GM20000 (cell line): ENCODE measurements around the gene CD6.
A peak's percentile ranks its signal among the peaks of the same experiment; 100 is the strongest.

Experiments
- DNase-seq: peaks from one replicate; pipeline ENCODE4 v3.0.0; 2012; ENCODE audit warnings: low spot score
- TF ChIP-seq, protein P1 (sequence below): IDR thresholded peaks from 2 replicates; pipeline ENCODE4 v1.5.1; 2012; ENCODE audit warnings: mild to moderate bottlenecking, control low read depth; ENCODE audit errors: extremely low read depth, missing control alignments

CD6 gene

DNA sequence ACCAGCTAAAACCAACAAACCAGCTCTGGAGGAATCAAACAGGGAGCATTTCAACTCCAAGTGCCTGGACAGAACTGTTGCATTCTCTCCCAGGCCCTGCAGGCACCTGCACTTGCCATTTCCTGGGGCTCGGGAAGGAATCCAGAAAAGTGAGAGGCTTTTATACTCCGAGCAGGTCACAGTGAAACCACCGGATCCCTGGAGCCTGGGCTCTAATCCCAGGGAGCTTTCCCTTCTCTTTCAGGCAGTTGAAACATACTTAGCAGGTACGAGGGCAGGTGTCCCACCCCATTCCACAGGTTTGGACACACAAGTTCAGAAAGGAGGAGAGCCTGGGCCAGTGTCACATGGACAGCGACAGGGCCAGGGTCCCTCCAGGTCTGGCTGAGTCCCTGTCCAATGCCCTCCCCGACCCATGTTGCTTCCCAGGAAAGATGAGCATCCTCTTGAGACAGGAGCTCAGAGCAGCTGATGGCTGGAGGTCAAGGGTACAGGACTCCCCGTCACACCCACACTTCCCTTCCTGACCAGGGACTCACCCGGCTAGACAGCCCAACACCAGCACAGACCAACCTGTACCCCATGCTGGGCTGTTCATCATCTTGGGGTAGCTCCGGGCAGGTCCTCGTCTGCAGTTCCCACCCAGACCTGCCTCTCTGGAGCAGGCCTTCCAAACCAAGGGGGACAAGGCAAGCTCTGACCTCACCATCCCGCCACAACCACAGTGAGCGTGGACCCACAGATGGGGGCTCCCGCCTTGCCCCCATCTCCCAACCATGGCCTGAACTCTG lies 80.9 kb downstream of the CD6 start:
- DNase-seq = no peak
- TF ChIP-seq, protein P1, sequence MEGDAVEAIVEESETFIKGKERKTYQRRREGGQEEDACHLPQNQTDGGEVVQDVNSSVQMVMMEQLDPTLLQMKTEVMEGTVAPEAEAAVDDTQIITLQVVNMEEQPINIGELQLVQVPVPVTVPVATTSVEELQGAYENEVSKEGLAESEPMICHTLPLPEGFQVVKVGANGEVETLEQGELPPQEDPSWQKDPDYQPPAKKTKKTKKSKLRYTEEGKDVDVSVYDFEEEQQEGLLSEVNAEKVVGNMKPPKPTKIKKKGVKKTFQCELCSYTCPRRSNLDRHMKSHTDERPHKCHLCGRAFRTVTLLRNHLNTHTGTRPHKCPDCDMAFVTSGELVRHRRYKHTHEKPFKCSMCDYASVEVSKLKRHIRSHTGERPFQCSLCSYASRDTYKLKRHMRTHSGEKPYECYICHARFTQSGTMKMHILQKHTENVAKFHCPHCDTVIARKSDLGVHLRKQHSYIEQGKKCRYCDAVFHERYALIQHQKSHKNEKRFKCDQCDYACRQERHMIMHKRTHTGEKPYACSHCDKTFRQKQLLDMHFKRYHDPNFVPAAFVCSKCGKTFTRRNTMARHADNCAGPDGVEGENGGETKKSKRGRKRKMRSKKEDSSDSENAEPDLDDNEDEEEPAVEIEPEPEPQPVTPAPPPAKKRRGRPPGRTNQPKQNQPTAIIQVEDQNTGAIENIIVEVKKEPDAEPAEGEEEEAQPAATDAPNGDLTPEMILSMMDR = no peak

DNA sequence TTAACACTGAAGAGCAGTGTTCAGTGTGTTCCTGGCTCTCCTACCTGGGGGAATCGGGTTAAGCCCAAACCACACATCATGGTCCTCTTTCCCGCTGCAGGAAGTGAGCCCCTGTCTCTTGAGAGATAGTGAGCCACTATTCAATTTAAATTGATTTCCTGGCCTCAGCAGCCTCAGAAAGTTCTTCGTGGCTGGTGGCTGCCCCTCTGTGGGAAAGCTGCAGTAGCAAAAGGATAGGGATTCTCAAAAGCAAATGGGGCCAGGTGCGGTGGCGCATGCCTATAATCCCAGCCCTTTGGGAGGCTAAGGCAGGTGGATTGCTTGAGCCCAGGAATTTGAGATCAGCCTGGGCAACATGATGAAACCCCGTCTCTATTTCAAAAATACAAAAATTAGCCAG lies 81.7 kb downstream of the CD6 start:
- DNase-seq = no peak
- TF ChIP-seq, protein P1 = no peak

DNA sequence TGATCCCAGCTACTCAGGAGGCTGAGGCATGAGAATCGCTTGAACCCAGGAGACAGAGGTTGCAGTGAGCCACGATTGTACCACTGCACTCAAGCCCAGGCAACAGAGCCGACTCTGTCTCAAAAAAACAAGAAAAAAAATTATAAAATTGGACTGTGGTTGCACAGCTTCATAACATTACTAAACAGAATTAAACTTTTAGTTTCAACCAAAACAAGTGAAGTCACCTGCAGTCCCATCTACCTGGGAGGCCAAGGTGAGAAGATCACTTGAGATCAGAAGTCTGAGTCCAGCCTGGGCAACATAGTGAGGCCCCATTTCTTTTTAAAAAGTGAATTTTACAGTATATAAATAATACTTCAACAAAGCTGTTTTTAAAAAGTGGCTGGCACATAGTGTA lies 83.0 kb downstream of the CD6 start:
- TF ChIP-seq, protein P1 = no peak
- no peak for DNase-seq

DNA sequence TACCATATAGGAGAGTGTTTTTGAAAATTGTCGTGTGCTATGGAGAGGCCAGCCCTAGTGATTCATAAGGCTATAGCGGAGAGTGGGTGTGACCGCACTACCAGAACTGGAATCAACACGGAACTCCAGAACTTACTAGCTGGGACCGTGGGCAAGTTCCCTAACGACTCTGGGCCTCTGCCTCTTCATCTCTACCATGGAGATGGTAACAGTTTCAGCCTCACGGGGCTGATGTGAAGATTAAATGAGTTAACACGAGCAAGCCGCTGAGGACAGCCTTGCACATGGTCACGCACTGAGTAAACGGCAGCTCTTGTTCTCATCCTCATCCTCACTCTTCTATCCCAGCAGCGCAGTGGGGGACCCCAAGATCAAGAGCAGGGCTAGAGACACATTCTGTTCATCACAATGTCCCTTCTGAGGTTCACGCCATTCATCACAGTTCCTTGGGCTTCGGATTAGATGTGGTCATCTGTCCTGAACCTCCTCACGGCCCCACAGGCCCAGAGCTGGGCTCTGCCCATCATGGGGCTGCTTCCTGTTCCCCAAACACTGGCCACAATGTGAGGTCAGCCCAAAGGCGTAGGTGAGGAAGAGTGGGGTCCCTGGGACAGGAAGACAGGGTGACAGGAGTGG lies 83.6 kb downstream of the CD6 start:
- DNase-seq = no peak
- TF ChIP-seq, protein P1 = no peak

DNA sequence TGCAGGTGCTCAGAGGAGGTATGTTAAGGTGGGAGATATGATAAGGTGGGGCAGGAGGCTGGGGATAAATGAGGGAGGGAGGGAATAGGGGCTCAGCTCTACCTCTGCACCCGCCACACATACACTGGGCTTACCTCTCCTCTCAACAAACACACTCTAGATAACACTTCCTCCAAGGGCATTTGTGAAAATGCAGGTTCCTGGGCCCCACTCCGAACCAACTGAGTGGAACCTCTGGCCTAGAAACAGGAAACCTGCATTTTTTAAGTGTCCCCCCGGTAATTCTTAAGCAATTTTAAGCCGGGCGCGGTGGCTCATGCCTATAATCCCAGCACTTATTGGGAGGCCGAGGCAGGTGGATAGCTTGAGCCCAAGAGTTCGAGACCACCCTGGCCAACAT lies 84.3 kb downstream of the CD6 start:
- no peak for DNase-seq
- TF ChIP-seq, protein P1 = no peak

DNA sequence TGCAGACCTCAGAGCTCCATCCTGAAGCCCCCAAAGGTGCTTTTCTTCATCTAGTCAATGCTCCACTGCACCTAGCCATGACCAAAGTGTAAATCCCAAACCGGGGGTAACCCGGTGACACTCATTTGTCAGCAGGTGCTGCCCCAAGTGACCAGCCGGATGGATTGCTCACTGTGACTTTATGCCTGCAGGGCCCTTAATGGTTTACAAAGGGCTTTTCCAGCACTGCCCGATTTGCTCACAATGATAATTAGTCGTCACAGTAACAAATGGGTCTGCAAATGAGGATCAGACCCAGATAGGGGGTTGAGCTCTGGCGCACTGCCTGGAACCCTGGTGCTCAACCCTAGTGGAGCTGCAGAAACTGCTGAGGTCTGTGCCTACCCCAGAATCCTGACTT lies 85.1 kb downstream of the CD6 start:
- TF ChIP-seq, protein P1 = peak; percentile 18
- no peak for DNase-seq

DNA sequence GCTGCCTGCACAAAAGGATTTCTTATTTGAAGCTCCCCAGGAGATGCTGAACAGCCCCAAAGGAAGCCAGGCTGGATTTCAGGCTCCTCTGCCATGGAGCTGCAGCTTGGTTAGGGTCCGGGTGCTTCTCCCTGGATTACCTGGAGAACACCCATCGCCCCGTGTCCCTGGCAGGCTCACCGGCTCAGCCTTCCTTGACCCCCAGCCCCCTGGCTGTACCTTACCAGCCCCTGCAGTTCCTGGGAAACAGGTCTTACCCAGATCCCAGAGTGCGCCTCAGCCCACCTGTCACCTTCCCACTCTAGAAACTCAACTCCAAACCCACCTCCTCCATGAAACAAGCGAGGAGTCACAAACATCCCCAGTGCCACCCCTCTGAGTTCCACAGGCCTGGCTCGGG lies 85.5 kb downstream of the CD6 start:
- no peak for DNase-seq
- TF ChIP-seq, protein P1 = no peak
